Mammary epithelial cell (primary cell): ENCODE data around the gene CACNA1G.

Experiments used
- EZH2 ChIP-seq: IDR thresholded peaks from 2 replicates; pipeline ENCODE4 v1.6.1; 2012; ENCODE audit warnings: low read length, inconsistent platforms, borderline replicate concordance
- TF ChIP-seq, protein P1 (sequence below), 2 donors: IDR thresholded peaks in 1 of 2; conservative IDR thresholded peaks in 1 of 2; 2 replicates each; pipeline ENCODE4 v1.5.1; 2011 to 2012; ENCODE audit warnings: inconsistent platforms in 2 of 2, low read length in 2 of 2, mild to moderate bottlenecking in 2 of 2, control low read depth in 1 of 2, low read depth in 1 of 2; ENCODE audit not compliant: insufficient read depth in 1 of 2; ENCODE audit errors: extremely low read depth in 1 of 2

GRCh38 chr17:50570528-50570927 is 10.0 kb downstream of the CACNA1G start:
- TF ChIP-seq, protein P1, sequence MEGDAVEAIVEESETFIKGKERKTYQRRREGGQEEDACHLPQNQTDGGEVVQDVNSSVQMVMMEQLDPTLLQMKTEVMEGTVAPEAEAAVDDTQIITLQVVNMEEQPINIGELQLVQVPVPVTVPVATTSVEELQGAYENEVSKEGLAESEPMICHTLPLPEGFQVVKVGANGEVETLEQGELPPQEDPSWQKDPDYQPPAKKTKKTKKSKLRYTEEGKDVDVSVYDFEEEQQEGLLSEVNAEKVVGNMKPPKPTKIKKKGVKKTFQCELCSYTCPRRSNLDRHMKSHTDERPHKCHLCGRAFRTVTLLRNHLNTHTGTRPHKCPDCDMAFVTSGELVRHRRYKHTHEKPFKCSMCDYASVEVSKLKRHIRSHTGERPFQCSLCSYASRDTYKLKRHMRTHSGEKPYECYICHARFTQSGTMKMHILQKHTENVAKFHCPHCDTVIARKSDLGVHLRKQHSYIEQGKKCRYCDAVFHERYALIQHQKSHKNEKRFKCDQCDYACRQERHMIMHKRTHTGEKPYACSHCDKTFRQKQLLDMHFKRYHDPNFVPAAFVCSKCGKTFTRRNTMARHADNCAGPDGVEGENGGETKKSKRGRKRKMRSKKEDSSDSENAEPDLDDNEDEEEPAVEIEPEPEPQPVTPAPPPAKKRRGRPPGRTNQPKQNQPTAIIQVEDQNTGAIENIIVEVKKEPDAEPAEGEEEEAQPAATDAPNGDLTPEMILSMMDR (conservative IDR thresholded peaks at IDR 0.05 in 1 of 2, IDR thresholded peaks at IDR 0.05 in 1 of 2; ENCODE audit: extremely low read depth in 1 of 2, insufficient read depth in 1 of 2, low read depth in 1 of 2, low read length in 2 of 2), result no peak
- no peak for TF ChIP-seq EZH2
